ELR (cell line): ENCODE data around the gene ARHGAP10.

Source experiments
- DNase-seq: peaks from one replicate; pipeline ENCODE4 v3.0.0-alpha.2; 2015; ENCODE audit warnings: low read depth

ARHGAP10 gene

GRCh38 chr4:147950261-147950660, 218.4 kb downstream of the ARHGAP10 start:
- DNase-seq, result no peak

GRCh38 chr4:147950841-147951240, 219.0 kb downstream of the ARHGAP10 start:
- DNase-seq, result no peak

- no peak for DNase-seq
Observed at GRCh38 chr4:147954850-147955249, 223.0 kb downstream of the ARHGAP10 start.

- no peak for DNase-seq
Observed at GRCh38 chr4:147955827-147956558, 224.1 kb downstream of the ARHGAP10 start.

- no peak for DNase-seq
Observed at GRCh38 chr4:147957446-147957845, 225.6 kb downstream of the ARHGAP10 start.

GRCh38 chr4:147958057-147958456, 226.2 kb downstream of the ARHGAP10 start:
- no peak for DNase-seq

- no peak for DNase-seq
Observed at GRCh38 chr4:147958489-147959065, 226.7 kb downstream of the ARHGAP10 start.

- no peak for DNase-seq
Observed at GRCh38 chr4:147960971-147961370, 229.1 kb downstream of the ARHGAP10 start.

- no peak for DNase-seq
Observed at GRCh38 chr4:147963839-147964238, 232.0 kb downstream of the ARHGAP10 start.

- no peak for DNase-seq
Observed at GRCh38 chr4:147964266-147964880, 232.5 kb downstream of the ARHGAP10 start.

GRCh38 chr4:147965056-147965455, 233.2 kb downstream of the ARHGAP10 start:
- DNase-seq, result no peak

- no peak for DNase-seq
Observed at GRCh38 chr4:147965873-147966272, 234.0 kb downstream of the ARHGAP10 start.

GRCh38 chr4:147968641-147969040, 236.8 kb downstream of the ARHGAP10 start:
- DNase-seq, result no peak

- DNase-seq, result no peak
Observed at GRCh38 chr4:147969573-147970385, 237.9 kb downstream of the ARHGAP10 start.

- DNase-seq, result no peak
Observed at GRCh38 chr4:147971116-147971515, 239.2 kb downstream of the ARHGAP10 start.

- DNase-seq, result no peak
Observed at GRCh38 chr4:147975325-147975724, 243.4 kb downstream of the ARHGAP10 start.

GRCh38 chr4:147975933-147976928, 244.3 kb downstream of the ARHGAP10 start:
- DNase-seq, result peak; percentile 25

GRCh38 chr4:147980586-147980985, 248.7 kb downstream of the ARHGAP10 start:
- DNase-seq, result no peak

- DNase-seq, result peak; percentile 65
Observed at GRCh38 chr4:147981305-147981704, 249.4 kb downstream of the ARHGAP10 start.

GRCh38 chr4:147984065-147984777, 252.3 kb downstream of the ARHGAP10 start:
- peak; percentile 56 for DNase-seq

GRCh38 chr4:147984778-147985138, 252.9 kb downstream of the ARHGAP10 start:
- DNase-seq, result no peak
